HG02973 (cell line): ENCODE results near the gene ALDOC.

Experiments used
- ATAC-seq: cut with Tn5 transposase; IDR thresholded peaks from one replicate; pipeline ENCODE4 v1.9.1; 2021; ENCODE audit warnings: moderate library complexity; ENCODE audit not compliant: unreplicated experiment

The ALDOC gene

DNA sequence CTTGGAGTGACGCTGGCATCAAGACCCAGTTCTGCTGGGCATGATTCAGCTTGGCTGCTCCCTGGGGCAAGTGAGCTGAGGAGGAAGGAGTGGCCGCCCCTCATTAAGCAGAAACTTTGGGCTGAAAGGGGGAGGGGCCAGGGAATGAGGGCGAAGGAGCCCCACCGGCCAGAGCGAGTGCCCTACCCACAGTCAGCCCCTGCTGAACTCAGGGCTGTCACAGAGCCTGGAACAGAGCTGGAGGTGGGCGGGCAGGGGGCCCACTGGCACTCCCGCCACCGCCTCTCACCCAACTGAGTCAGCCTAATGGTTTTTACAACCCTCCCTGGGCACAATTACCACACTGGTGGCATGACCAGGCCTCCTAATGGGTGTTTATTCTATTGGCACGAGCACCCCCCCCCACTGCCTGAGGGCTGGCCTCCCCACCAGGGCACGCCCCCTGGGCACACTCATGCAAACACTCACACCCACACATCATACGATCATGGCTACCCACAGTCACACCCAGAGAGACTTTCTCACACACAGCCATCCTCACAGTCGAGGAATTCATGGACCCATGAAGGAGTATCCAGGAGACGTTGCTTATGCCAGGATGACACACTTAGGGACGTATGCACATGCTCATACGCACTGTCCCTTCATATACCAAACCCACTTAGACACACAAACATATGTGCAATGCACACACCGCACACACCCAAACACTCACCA, 43.4 kb downstream of the ALDOC start:
- no peak for ATAC-seq

DNA sequence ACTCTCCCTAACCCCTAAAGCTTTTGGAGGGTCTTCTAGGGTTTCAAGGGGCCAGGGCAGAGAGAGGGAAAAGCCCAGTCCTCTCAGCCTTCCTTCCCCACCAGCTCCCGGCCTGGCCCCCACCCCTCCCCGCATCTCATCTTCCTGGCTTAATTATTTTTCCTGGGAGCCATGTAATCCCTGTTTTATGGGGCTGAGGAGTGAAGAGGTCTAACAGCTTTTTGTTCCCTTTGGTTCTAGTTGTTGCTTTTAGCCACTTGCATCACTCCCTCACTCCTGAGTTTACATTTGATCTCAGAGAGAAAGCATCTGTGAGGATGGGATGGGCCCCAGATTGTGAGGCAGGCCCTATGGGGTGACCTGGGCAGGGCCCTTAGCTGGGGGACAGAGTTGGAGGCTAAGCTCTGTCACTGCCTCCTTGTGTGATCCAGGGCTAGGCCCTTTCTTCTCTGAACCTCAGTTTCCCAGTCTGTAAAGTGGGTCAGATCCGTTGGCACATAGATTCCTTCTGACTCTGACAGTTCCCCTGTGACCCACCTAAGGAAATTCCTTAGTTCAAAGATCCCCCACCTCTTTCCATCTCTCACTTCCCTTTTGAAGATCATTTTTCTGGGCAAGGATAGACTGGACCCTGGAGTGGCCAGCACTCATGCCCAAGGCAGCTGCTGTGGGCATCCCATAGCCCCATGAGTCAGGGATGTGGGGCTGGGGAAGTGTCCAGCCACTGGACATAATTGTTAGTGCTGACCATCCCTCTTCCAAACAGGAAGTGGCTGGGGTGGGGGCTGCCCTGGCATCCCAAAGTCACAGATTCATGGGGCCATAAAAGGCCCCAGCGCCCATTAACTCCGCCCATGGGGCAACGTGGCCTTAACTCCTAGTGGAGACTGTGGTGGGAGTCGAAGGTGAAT, 44.4 kb downstream of the ALDOC start:
- ATAC-seq, result no peak

DNA sequence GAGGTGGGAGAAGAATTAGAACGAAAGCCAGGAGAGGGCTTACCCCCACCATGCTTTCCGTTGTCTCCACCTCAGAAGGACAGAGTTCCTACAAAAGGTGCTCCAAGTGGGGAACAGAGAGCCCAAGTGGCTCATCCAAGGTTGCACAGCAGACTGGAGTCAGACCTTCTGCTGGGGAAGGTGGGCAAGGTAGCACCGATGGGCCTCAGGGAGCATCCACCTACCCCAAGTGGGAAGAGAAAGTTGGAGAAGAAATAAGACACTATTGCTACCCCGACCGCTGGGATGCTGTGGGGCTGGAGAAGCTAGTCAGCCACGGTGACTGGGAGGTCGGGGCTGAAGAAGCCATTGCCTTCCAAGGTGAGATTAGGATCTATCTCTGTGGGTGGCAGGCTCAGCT, 45.8 kb downstream of the ALDOC start:
- ATAC-seq, result no peak

DNA sequence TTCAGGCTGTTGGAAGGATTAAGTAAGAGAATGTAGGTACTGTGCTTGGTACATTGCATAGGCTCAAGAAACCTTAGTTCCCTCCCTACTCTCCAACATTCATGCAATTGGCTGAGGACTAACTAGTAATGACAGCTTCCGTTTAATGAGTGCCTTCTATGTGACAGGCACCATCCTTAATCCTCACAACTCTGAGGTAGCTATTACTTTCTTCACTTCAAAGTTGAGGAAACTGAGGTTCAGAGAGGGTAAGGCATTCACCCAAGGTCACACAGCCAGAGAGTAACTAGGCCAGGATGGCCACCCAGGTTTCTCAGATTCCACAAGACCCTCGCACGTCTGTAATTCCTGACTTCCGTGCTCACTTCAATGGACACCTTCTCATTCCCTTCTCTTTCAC, 46.4 kb downstream of the ALDOC start:
- ATAC-seq, result no peak

DNA sequence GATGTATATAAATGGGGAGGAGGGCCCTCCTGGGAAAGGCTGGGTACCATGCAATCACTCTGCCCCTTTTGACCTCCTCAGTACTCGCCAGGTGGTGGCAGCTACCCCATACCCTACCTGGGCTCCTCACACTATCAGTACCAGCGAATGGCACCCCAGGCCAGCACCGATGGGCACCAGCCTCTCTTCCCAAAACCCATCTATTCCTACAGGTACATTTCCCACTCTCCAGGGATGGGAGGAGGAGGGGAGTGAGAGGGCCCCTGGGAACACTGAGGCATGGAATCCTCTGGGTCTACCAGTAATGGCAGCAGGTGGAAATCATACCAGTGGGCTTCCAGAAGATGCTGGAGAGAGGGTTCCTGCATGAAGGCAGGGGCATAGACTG, 47.7 kb downstream of the ALDOC start:
- no peak for ATAC-seq

DNA sequence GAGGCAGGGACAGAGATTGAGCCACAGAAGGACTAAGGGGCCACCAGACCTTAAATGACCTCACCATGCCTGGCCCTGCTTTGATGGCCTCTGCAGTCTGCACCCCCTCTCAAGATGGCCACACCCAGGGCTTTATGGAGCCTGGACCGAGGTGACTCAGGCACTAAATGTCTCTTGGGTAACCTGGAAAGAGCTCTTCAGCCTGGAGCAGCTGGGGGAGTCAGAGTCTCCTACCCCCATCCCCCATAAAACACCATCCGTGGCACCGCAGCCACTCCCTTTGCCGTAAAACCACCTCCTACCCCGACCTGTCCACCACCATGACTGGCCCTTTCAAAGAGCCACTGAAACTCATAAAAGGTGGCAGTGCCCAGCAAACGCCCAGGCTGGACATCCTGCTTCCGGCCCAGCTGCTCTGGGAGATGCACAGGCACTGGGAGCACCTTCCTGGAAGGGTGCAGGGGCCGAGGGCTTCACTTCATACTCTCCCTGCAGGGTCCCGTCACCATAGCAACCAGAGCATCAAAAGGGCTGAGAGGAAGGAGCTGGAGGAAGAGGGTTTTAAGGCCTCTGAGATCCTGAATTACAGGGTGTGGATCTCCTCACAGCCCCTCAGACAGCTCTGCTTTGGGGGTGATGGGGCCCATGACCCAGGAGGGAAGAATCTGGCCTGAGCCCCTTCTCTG, 48.2 kb downstream of the ALDOC start:
- no peak for ATAC-seq

DNA sequence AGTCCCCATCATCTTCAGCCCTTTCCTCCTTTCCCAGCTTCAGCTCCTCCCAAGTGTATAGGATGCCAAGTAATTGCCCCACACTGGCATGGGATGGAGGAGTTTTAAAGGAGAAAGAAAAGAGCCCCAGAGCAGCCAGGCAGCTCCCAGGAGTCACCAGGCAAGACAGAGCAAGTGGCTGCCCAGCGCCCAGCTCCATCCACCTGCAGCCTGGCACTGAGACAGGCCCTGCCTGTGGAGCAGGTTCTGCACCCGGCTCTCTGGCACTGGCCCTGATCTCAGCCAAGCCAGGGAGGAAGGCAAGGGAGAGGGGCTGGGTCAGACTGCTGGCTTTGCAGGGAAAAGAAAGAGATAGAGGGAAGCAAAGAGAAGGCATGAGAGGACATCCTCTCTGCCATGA, 48.8 kb downstream of the ALDOC start:
- ATAC-seq, result no peak

DNA sequence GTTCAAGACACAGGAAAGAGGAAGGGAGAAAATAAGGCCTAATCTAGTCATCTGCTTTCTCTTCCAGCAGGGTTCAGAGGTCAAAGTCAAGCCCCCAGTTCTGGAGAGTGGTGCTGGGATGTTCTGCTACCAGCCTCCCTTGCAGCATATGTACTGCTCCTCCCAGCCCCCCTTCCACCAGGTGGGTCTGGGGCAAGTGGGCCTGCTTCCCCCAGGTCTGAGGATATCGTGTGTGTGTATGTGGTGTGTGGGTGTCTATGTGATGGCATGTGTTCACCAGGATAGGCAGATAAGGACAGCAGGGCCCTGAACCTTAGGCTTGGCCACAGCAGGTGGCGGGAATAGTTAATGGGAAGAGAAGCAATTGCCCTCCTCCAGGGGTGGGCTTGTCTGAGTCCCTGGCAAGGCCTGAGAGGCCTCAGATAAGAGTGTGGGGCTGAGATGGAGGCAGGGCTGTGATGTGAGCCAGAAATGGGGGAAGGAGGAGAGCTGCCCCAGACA, 49.5 kb downstream of the ALDOC start:
- no peak for ATAC-seq

DNA sequence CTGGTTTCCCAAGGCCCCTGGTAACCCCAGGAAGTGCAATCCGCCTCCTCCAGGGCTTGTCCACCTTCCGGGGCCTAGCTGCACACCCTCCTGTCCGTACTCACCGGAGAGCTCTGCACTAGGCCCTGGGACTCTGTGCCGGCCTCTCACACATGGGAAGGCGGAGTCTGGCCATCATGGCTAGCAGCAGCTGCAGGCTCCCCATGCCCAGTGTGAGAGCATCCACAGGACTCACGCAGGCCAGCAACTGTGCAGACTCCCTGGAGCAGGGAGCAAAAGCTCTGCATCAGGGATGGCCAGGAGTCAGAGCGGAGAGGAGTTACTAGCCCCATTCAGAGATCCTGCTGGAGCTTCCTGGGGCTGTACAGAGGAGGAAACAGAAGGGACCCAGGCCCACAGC, 50.3 kb downstream of the ALDOC start:
- no peak for ATAC-seq

DNA sequence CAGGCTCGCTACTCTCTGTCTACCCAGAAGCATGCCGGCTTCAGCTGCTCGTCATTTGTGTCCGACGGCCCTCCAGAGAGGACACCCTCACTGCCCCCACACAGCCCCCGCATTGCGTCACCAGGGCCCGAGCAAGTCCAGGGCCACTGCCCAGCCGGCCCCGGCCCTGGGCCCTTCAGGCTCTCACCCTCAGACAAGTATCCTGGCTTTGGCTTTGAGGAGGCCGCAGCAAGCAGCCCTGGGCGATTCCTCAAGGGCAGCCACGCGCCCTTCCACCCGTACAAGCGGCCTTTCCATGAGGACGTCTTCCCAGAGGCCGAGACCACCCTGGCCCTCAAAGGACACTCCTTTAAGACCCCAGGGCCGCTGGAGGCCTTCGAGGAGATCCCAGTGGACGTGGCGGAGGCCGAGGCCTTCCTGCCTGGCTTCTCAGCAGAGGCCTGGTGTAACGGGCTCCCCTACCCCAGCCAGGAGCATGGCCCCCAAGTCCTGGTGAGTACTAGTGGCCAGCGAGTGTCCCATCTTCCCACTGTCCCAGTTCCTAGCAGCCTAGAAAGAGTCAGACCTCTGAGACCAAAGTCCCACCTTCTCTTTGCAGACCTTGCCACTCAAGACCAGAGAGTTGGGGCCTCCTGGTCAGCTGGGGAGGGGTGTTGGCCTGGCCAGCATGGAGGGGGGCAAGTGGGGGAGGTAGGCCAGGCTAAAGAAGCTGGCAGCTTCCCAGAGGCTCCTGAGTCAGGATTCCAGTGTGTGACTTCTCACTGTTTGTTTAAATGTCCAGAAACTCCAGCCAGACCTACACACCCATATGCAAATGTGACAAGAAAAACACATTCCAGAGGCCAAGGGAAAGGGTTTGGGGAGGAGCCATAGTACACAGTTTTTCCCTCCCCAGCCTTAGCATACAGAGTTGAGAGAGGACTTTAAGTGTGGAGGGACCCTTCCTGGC, 51.9 kb downstream of the ALDOC start:
- no peak for ATAC-seq

DNA sequence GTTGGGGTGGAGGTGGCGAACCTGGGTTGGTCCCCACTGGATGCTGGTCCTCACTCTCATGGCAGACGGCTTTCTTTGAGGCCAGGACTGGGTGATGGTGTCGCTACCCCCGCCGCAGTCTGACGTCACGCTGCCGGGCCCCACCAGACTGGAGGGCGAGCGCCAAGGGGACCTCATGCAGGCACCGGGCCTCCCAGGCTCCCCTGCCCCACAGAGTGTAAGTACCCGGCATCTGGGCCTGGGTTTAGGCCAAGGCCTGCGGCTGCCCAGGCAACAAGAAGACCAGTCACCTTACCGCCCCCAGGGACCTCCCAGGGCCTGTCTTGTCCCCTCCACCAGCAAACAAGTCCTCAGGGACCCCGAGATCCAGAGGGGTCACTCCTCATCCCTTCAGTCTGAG, 52.8 kb downstream of the ALDOC start:
- ATAC-seq, result no peak

DNA sequence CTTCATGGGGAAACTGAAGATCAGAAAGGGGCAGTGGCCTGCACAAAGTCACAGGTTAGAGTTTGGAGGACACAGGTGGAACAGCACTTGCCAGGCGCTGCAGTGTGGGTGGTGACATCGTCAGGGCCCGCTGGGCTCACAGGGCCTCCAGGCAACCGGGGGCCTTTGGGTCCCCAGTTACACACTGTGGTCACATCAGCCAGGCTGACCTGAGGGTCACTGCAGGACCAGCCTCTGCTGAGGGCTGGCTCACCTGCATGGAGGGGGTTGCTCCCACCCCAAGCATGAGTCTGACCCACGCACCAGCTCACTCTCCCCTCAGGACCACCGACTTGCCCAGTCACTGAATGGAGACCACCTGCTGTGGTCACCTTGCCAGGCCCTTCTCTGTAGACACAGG, 53.5 kb downstream of the ALDOC start:
- ATAC-seq, result no peak
